ENCODE results near the gene SCGB1D4. TPM values are rescaled to one million over a fixed set of nuclear protein-coding genes. Genes with fewer than 3 reads are reported as not detected.

The SCGB1D4 gene
- polyA plus RNA-seq, 1 donor from 2014 or later, result not detected

DNA sequence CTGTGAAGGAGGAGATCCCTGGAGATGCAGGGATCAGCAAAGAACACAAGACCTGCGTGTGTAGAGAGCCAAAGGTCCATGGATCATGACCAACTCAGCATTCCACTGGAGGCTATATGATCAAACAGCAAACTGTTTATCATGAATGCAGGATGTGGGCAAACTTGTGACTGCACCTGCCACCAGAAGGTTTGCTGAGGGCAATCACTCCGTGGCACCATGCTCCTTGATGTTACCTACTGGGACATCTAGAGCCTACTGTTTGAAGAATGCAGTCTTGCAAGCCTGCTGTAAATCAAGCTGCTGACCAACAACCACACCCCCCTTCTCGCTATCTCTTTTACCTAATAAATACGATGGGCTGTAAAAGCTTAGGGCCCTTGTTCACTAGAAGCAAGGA lies 47.2 kb downstream of the SCGB1D4 start:
- Histone ChIP-seq H3K27me3 (ENCODE audit: insufficient read depth, low read depth, low read length) (no peaks in the 10 kb centered on the region), H3K9me3 (ENCODE audit: low read length) (no peaks in the 10 kb centered on the region), H2AFZ (ENCODE audit: low read depth, low read length) (no peak overlapping the region), H3K27ac (ENCODE audit: low read length) (no peak overlapping the region), H3K9me2 (ENCODE audit: insufficient read depth, low read length) (no peaks in the 10 kb centered on the region), H3K79me2 (replicated peaks; ENCODE audit: insufficient read depth, low read length) (no peaks in the 10 kb centered on the region), H3F3A (ENCODE audit: insufficient read depth, low read length, poor library complexity, severe bottlenecking) (no peaks in the 10 kb centered on the region), H3K4me2 (ENCODE audit: low read length) (no peak overlapping the region), H3K36me3 (ENCODE audit: insufficient read depth, low read length) (no peaks in the 10 kb centered on the region), H4K20me1 (ENCODE audit: insufficient read depth) (no peaks in the 10 kb centered on the region), H3K9ac (ENCODE audit: low read length) (no peak overlapping the region), H3K4me3 (ENCODE audit: low read length) (no peak overlapping the region)
- no peak for TF ChIP-seq MXI1 (conservative IDR thresholded peaks at IDR 0.05; ENCODE audit: poor library complexity, severe bottlenecking)
- no peak for TF ChIP-seq SMC3 (conservative IDR thresholded peaks at IDR 0.05; ENCODE audit: poor library complexity)
- TF ChIP-seq, protein P1, sequence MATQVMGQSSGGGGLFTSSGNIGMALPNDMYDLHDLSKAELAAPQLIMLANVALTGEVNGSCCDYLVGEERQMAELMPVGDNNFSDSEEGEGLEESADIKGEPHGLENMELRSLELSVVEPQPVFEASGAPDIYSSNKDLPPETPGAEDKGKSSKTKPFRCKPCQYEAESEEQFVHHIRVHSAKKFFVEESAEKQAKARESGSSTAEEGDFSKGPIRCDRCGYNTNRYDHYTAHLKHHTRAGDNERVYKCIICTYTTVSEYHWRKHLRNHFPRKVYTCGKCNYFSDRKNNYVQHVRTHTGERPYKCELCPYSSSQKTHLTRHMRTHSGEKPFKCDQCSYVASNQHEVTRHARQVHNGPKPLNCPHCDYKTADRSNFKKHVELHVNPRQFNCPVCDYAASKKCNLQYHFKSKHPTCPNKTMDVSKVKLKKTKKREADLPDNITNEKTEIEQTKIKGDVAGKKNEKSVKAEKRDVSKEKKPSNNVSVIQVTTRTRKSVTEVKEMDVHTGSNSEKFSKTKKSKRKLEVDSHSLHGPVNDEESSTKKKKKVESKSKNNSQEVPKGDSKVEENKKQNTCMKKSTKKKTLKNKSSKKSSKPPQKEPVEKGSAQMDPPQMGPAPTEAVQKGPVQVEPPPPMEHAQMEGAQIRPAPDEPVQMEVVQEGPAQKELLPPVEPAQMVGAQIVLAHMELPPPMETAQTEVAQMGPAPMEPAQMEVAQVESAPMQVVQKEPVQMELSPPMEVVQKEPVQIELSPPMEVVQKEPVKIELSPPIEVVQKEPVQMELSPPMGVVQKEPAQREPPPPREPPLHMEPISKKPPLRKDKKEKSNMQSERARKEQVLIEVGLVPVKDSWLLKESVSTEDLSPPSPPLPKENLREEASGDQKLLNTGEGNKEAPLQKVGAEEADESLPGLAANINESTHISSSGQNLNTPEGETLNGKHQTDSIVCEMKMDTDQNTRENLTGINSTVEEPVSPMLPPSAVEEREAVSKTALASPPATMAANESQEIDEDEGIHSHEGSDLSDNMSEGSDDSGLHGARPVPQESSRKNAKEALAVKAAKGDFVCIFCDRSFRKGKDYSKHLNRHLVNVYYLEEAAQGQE (IDR thresholded peaks at IDR 0.05; ENCODE audit: borderline replicate concordance), result no peak
- TF ChIP-seq, protein P2, sequence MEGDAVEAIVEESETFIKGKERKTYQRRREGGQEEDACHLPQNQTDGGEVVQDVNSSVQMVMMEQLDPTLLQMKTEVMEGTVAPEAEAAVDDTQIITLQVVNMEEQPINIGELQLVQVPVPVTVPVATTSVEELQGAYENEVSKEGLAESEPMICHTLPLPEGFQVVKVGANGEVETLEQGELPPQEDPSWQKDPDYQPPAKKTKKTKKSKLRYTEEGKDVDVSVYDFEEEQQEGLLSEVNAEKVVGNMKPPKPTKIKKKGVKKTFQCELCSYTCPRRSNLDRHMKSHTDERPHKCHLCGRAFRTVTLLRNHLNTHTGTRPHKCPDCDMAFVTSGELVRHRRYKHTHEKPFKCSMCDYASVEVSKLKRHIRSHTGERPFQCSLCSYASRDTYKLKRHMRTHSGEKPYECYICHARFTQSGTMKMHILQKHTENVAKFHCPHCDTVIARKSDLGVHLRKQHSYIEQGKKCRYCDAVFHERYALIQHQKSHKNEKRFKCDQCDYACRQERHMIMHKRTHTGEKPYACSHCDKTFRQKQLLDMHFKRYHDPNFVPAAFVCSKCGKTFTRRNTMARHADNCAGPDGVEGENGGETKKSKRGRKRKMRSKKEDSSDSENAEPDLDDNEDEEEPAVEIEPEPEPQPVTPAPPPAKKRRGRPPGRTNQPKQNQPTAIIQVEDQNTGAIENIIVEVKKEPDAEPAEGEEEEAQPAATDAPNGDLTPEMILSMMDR (IDR thresholded peaks at IDR 0.05; ENCODE audit: poor library complexity, severe bottlenecking), result no peak
- TF ChIP-seq RAD21 (conservative IDR thresholded peaks at IDR 0.05), result no peak
- no peak for TF ChIP-seq POLR2AphosphoS5 (IDR thresholded peaks at IDR 0.05)
- no peak for TF ChIP-seq EZH2 (IDR thresholded peaks at IDR 0.05; ENCODE audit: borderline replicate concordance, insufficient read depth, low read length, poor library complexity, severe bottlenecking)
- TF ChIP-seq EP300 (conservative IDR thresholded peaks at IDR 0.05; ENCODE audit: poor library complexity, severe bottlenecking), result no peak
- no peak for TF ChIP-seq TAF1 (IDR thresholded peaks at IDR 0.05; ENCODE audit: low read depth)

Other genes with a start within 250 kb of the SCGB1D4 start
- gene INCENP, start 175.1 kb downstream of the SCGB1D4 start, polyA plus RNA-seq, result 4.7 and 5.9 TPM in 2 replicates
- not detected in 2 replicates for gene SCGB1D1, start 108.9 kb downstream of the SCGB1D4 start, polyA plus RNA-seq
- gene SCGB2A1, start 90.4 kb downstream of the SCGB1D4 start, polyA plus RNA-seq, result not detected in 2 replicates
- gene SCGB1D2, start 56.8 kb downstream of the SCGB1D4 start, polyA plus RNA-seq, result not detected in 2 replicates
- not detected in 2 replicates for gene SCGB2A2, start 28.9 kb downstream of the SCGB1D4 start, polyA plus RNA-seq
- 129 and 141 TPM in 2 replicates for gene ASRGL1, start 38.4 kb upstream of the SCGB1D4 start, polyA plus RNA-seq
- gene SCGB1A1, start 120.0 kb upstream of the SCGB1D4 start, polyA plus RNA-seq, result not detected in 2 replicates
- gene AHNAK, start 247.7 kb upstream of the SCGB1D4 start, polyA plus RNA-seq, result 0.11 and 0.12 TPM in 2 replicates

All from neural cell (in vitro differentiated cells).